Panc1 (cell line): ENCODE data around the gene LRRK1.

Source experiments
- CTCF ChIP-seq: fragments of 450-650 bp; IDR thresholded peaks from 2 replicates; pipeline ENCODE4 v1.5.1; 2017; ENCODE audit warnings: mild to moderate bottlenecking
- POLR2AphosphoS5 ChIP-seq: IDR thresholded peaks from 2 replicates; pipeline ENCODE4 v1.6.1; 2012; ENCODE audit warnings: mild to moderate bottlenecking, low read depth, low read length, moderate library complexity
- REST ChIP-seq, 2 experiments: IDR thresholded peaks; 2 replicates each; pipeline ENCODE4 v1.6.1; 2011 to 2012; ENCODE audit warnings: low read depth in 2 of 2, control low read depth in 1 of 2, low read length in 1 of 2, mild to moderate bottlenecking in 1 of 2, moderate library complexity in 1 of 2; ENCODE audit not compliant: insufficient read depth in 1 of 2
- SIN3A ChIP-seq: IDR thresholded peaks from 2 replicates; pipeline ENCODE4 v1.6.1; 2012; ENCODE audit warnings: low read depth, mild to moderate bottlenecking, low read length, moderate library complexity, borderline replicate concordance; ENCODE audit not compliant: insufficient read depth
- TCF7L2 ChIP-seq: IDR thresholded peaks from 2 replicates; pipeline ENCODE4 v1.6.1; 2011; ENCODE audit warnings: mild to moderate bottlenecking, low read depth, low read length, inconsistent platforms

- TF ChIP-seq CTCF (no peak), REST (IDR thresholded peaks at IDR 0.05; ENCODE audit: insufficient read depth in 1 of 2, low read depth in 2 of 2, low read length in 1 of 2) (no peak), TCF7L2 (no peak), POLR2AphosphoS5 (no peak), SIN3A (no peak)
Observed at GRCh38 chr15:101090428-101090790, 171.3 kb downstream of the LRRK1 start.
